Measurements from ENCODE around the gene TLE2.
"Not testable (repeated sequence)": the region's sequence is repeated elsewhere in the genome, so short reads cannot be mapped to it uniquely, and the experiment has no call there.

TLE2 gene

DNA sequence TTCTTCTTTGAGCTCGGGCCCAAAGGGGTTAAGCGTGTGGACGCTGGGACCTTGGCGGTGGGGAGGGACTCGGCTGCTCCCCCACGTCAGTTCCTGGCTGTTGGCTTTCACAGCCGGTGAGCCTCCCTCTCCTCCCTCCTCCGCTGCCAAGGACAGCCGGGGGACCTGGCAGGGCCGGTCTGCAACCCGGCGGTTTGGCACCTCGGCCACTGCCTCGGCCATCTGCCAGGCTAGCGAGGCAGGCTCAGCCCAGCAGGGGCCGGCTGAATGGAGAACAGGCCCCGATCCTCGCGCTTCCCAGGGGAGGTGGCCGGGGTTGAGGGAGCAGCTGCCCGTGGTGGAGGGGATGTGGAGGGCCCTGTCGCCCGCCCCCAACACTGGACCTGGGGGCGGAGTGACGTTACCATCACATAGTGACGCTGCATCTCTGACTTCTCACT, 28.2 kb upstream of the TLE2 start:
- peak; percentile 42 for DNase-seq (ENCODE audit: low read depth)
- H3K4me3 ChIP-seq (ENCODE audit: low read depth, low read length) = no peak overlapping the region

DNA sequence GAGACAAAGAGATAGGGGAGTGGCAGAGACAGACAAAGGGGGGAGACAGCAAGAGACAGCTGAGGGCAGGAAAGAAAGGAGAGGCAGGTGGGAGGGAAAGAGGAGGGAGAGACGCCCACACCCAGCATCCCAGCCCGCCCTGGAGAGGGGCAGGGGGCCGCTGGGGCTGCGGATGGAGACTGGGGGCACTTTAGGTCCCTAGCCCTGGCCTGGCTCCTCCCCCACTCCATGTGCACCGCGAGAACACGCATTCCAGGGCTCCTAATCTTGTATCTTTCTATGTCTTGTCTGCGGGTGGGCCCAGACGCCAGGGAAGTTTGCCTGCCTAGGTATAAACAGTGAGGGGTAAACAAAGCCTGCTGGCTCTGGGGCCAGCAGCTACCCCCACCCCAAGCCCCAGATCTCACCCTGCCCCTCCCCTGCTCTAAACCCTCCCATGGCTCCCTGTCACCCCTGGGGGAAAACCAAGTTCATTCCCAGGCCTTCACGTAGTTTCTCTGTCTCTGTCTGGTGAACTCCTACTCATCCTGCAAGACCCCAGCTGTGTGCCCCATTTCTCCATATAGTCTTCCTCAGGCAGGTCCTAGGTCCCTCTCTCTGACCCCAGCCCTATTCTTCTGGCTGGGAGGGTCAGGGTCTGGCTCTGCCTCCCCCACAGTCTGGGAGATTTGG, 27.5 kb upstream of the TLE2 start:
- H3K4me3 ChIP-seq (ENCODE audit: low read depth, low read length) = no peak overlapping the region
- no peak for DNase-seq (ENCODE audit: low read depth)

DNA sequence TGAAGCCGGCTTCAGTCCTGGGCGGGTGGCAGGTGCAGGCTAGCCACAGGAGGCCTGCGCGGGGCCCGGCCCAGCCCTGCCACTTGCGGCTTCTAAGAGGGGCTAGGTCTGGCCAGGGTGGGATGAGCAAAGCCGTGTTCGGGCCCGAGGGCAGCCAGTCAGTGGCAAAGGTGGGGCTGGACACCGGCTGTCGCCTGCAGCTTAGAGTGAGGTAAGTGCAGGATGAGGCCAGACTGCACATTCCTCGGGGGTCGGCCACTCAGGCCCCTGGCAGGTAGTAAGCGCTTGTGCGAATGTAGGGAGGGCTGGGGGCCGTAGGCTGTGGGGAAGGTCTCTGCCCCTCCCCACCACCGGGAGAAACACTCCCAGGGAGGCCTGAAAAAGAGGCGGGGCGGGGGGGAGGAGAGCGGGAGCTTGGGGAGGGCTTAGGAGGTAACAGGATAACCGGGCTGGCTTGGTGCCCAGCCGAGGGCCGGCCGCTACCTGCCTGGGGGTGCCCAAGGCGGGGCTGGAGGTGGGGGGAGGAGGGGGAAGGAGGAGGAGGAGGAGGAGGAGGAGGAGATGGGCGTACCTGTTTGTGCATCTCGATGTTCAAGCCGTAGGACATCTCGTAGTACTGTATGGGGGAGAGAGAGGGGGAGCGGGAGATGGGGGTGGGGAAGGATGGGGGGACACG, 26.8 kb upstream of the TLE2 start:
- no peak for DNase-seq (ENCODE audit: low read depth)
- H3K4me3 ChIP-seq (ENCODE audit: low read depth, low read length) = no peak overlapping the region

- DNase-seq (ENCODE audit: low read depth) = no peak
- H3K4me3 ChIP-seq (ENCODE audit: low read depth, low read length) = no peak overlapping the region
These were observed 26.1 kb upstream of the TLE2 start for GRCh38 chr19:3054972-3055740.

- no peak overlapping the region for H3K4me3 ChIP-seq (ENCODE audit: low read depth, low read length)
- DNase-seq (ENCODE audit: low read depth) = no peak
These were observed 25.3 kb upstream of the TLE2 start for GRCh38 chr19:3054265-3054971.

DNA sequence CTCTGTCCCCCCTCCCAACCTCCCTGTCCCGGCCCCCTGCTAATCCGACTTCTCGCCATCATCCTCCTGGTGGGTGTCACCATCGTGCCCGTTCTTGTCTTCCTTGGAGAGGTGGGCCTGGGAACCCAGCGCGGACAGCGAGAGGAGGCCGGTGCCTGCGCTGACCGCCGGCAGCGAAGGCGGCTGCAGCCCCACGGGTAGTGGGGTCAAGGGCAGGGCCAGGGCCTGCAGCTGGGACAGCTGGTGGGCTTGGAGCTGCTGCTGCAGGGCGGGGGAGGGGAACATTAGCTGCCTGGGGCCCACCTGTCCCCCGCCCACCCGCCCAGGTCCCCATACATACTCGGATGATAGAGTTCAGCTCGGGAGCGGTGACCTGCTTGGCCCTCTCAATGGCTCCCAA, 24.7 kb upstream of the TLE2 start:
- DNase-seq (ENCODE audit: low read depth) = no peak
- H3K4me3 ChIP-seq (ENCODE audit: low read depth, low read length) = no peak overlapping the region

DNA sequence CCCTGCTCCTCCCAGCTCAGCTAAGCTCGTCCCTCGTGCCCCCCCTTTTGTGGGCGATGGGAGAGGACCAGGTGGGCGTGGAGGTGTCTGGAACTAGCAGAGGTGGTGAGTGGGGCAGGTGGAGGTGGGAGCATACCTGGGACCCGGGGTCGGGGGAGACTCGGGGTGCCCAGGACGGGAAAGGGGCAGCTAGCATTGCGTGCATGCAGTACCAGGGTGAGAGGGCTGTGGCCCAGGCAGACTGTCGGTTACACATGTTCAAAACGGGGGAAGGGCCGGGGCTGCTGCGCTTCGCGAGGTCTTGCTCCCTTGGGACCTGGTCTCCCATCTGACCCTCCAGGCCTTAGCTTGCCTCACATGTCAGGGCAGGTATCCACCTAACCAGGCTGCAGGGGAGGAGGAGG, 24.1 kb upstream of the TLE2 start:
- no peak for DNase-seq (ENCODE audit: low read depth)
- no peak overlapping the region for H3K4me3 ChIP-seq (ENCODE audit: low read depth, low read length)

GRCh38 chr19:3050016-3050415, 20.9 kb upstream of the TLE2 start:
- not testable (repeated sequence) for H3K4me3 ChIP-seq (ENCODE audit: low read depth, low read length); DNase-seq (ENCODE audit: low read depth)

GRCh38 chr19:3049089-3049488, 20.0 kb upstream of the TLE2 start:
- no peak for DNase-seq (ENCODE audit: low read depth)
- H3K4me3 ChIP-seq (ENCODE audit: low read depth, low read length) = no peak overlapping the region

DNA sequence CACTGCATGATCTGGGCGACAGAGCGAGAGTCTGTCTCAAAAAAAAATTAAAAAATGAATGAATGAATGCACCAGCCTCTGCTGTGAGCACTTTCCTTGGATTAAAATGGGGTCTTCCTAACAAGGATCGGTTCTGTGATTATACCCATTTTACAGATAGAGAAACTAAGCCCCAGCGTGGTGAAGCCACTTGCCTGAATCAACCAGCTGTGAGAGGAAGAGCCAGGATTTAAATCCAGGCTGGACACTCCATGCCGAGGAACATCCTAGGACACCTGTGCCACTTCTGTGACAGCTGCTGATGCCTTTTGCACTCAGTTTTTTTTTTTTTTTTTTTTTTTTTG, 19.1 kb upstream of the TLE2 start:
- H3K4me3 ChIP-seq (ENCODE audit: low read depth, low read length) = no peak overlapping the region
- no peak for DNase-seq (ENCODE audit: low read depth)

DNA sequence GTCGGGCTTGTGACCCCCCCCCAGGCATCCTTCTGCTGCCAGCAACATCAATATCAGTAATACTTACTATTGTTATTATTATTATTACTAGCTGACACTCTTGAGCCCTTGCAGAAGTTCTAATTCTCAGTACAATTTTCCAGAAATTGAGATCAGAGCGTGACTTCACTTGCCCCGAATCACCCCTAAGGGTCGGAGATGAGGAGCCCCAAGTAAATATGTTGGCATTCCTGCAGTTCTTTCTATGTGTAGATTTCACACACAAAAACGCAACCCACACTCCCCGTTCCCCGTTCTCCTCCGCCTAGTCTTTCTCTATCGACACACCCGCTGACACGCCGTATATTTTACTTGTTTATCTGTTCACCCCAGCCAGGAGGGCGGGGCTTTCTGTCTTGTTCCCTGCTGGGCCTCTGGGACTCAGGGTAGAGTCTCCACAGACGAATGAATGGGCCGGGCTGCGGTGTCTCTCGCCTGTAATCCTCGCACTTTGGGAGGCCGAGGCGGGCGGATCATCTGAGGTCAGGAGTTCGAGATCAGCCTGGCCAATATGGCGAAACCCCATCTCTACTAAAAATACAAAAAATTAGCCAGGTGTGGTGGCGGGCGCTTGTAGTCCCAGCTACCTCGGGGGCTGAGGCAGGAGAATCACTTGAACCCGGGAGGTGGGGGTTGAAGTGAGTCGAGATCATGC, 18.6 kb upstream of the TLE2 start:
- H3K4me3 ChIP-seq (ENCODE audit: low read depth, low read length) = peak overlapping the region; percentile 41
- peak; percentile 46 for DNase-seq (ENCODE audit: low read depth)

DNA sequence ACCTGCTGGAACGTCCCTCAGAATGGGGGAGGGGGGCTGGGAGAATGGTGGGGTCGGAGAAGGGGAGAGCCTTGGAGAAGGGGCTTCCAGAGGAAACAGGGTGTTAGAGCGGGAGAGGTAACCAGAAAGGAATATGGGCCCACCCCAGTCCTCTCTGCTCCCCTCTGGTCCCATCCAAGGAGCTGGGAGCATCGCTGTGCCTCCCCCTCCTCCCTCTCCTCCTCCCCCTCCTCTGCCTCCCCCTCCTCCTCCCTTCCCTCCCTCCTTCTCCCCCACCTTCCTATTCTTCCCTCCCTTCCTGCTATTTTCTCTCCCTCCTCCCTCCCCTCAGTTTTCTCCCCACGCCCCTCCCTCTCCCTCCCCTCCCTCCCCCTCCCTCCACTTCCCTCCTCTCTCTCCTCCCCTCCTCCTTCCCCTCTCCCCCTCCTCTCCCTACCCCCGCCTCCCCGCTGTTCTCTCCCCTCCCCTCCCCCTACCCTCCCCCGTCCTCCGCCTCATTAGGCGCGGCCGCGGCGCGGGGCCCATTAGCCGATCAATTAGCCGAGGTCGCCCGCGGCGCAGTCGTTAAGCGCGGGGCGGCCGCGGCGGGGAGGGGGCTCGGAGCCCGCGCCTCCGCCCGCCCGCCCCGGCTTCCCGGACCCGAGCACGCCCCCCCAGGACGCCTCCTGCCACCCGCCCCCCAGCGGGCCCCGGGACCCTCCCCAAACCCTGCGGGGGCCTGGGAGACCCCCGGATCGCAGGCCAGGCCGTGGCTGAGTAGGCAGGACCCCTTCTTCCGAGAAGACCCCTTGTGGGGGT, 17.8 kb upstream of the TLE2 start:
- no peak for DNase-seq (ENCODE audit: low read depth)
- peak overlapping the region; percentile 41 for H3K4me3 ChIP-seq (ENCODE audit: low read depth, low read length)

- no peak overlapping the region for H3K4me3 ChIP-seq (ENCODE audit: low read depth, low read length)
- no peak for DNase-seq (ENCODE audit: low read depth)
These were observed 17.0 kb upstream of the TLE2 start for GRCh38 chr19:3045885-3046697.

- DNase-seq (ENCODE audit: low read depth) = no peak
- H3K4me3 ChIP-seq (ENCODE audit: low read depth, low read length) = no peak overlapping the region
These were observed 16.1 kb upstream of the TLE2 start for GRCh38 chr19:3045191-3045590.

GRCh38 chr19:3042621-3043267, 13.7 kb upstream of the TLE2 start:
- DNase-seq (ENCODE audit: low read depth) = no peak
- H3K4me3 ChIP-seq (ENCODE audit: low read depth, low read length) = no peak overlapping the region

DNA sequence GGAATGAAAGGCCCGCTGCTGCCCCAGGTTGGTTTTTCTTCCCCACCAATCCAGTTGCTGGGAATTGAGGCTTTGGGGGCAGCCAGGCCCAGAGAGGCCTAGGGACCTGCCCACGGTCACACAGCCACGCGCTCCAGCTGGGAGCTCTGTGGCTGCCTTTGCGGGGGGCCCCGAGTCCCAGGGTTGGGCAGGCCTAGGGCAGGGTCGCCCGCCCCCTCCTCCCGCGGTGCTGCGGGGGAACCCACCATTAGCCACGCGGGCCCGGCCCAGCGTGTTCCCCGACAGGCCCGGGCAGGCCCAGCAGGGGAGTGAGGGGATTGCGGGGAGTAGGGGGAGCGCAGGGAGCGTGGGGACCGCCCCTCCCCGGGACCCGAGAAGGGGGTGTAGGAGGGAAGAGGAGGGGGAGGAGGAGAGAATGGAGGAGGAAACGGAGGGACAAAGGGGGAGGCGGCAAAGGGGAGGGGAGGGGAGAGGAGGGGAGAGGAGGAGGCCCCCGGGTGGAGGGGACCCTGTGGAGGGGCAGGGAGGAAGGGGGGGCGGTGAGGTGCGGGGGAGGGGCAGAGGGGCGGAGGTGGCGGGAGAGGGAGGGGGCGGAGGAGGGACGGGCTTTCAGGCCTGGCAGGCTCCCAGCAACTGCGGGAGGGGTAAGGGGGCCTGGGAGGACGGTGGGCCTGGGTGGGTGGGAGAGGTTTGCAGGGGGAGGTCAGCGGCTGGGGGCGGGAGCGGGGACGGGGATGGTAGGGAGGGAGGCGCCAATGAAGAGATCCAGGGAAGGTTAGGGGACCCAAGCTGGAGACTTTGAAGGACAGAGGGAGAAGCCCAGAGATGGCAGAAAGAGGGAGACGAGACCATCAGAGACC, 12.9 kb upstream of the TLE2 start:
- DNase-seq (ENCODE audit: low read depth) = no peak
- no peak overlapping the region for H3K4me3 ChIP-seq (ENCODE audit: low read depth, low read length)

- no peak overlapping the region for H3K4me3 ChIP-seq (ENCODE audit: low read depth, low read length)
- DNase-seq (ENCODE audit: low read depth) = no peak
These were observed 12.2 kb upstream of the TLE2 start for GRCh38 chr19:3041327-3041726.
